Fibroblast of peridontal ligament (primary cell): ENCODE data around the gene SIGLEC11.

Source experiments
- DNase-seq: peaks from one replicate; pipeline ENCODE4 v3.0.0-alpha.2; 2010; ENCODE audit errors: extremely low read depth

Gene SIGLEC11

GRCh38 chr19:49904136-49904535 lies 56.8 kb downstream of the SIGLEC11 start:
- no peak for DNase-seq
